ENCODE data around the gene NECTIN2.

Gene NECTIN2

DNA sequence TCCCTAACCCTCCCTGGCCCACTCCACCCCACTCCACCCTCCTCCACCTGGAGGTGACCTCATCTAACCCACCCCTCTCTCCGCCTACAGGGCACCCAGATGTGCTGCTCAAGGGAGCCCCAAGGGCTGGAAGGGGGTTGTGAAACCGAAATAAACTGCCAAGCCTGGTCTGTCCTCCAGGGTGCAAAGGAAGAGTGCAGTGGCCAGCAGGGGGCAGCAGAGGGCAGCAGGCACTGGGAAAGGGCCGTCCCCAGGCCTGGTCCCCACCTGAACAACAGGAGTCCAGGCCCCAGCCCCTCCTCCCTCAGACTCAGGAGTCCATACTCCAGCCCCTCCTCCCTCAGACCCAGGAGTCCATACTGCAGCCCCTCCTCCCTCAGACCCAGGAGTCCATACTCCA, 45.6 kb upstream of the NECTIN2 start:
- Histone ChIP-seq H3K9me3 (ENCODE audit: low read length) (no peaks in the 10 kb centered on the region), H3K27ac (ENCODE audit: low read depth, low read length, poor library complexity, severe bottlenecking) (no peak overlapping the region), H2AFZ (ENCODE audit: low read length) (no peak overlapping the region), H3K27me3 (ENCODE audit: insufficient read depth, low read length) (peaks cover 8% of the 10 kb centered on the region; the same call in 1 of the 2 replicates), H3K4me3 (ENCODE audit: low read depth, low read length, poor library complexity, severe bottlenecking) (no peak overlapping the region), H3K36me3 (ENCODE audit: insufficient read depth, low read length) (no peaks in the 10 kb centered on the region), H4K20me1 (ENCODE audit: insufficient read depth, low read length) (no peaks in the 10 kb centered on the region), H3K79me2 (ENCODE audit: insufficient read depth, low read length) (no peaks in the 10 kb centered on the region), H3F3A (ENCODE audit: insufficient read depth, low read length) (no peaks in the 10 kb centered on the region), H3K4me2 (ENCODE audit: low read length) (no peak overlapping the region), H3K9me2 (ENCODE audit: low read depth, low read length) (no peaks in the 10 kb centered on the region), H3K9ac (ENCODE audit: low read length) (no peak overlapping the region), H3K4me1 (ENCODE audit: insufficient read depth, low read length, severe bottlenecking) (no peaks in the 10 kb centered on the region)
- no peak for TF ChIP-seq EZH2 (IDR thresholded peaks at IDR 0.05; ENCODE audit: borderline replicate concordance, low read length)
- TF ChIP-seq, protein P1, sequence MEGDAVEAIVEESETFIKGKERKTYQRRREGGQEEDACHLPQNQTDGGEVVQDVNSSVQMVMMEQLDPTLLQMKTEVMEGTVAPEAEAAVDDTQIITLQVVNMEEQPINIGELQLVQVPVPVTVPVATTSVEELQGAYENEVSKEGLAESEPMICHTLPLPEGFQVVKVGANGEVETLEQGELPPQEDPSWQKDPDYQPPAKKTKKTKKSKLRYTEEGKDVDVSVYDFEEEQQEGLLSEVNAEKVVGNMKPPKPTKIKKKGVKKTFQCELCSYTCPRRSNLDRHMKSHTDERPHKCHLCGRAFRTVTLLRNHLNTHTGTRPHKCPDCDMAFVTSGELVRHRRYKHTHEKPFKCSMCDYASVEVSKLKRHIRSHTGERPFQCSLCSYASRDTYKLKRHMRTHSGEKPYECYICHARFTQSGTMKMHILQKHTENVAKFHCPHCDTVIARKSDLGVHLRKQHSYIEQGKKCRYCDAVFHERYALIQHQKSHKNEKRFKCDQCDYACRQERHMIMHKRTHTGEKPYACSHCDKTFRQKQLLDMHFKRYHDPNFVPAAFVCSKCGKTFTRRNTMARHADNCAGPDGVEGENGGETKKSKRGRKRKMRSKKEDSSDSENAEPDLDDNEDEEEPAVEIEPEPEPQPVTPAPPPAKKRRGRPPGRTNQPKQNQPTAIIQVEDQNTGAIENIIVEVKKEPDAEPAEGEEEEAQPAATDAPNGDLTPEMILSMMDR (IDR thresholded peaks at IDR 0.05; ENCODE audit: low read length), result peak; percentile 84

DNA sequence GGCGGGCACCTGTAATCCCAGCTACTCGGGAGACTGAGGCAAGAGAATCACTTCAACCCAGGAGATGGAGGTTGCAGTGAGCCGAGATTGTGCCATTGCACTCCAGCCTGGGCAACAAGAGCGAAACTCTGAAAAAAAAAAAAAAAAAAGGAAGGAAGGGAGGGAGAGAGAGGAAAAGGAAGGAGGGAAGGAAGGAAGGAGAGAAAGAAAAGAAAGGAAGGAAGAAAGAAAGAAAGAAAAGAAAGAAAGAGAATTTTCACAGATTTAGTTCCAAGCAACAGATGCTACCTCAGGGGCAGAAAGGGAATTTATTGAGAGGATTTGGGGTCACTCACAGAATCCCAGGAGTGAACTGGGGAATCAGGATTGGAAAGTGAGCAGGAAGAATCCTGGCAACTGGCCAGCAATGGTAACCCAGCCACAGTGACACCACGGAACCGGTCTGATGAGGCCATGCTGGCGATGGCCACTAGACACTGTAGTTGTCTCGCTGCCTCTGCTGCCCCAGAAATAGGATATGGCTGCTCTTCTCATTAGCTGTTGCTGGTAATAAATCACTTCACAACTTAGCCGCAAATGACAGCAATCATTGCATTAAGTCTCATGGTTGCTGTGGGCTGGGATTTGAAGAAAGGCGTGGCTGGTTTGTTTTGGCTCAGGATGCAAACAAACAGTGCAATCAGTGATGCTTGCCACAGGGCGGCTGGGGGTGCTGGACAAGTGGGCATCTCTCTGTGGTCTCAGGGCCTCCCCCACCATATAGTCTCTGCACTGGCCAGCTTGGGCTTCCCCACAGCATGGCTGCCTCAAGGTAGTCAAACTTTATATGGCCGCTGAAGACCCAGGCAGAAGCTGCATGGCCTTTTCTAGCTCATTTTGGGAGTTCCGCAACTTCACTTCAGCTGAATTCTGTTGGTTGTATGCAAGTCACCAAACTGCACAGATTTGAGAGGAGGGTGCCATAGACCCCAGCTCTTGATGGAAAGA, 42.4 kb upstream of the NECTIN2 start:
- Histone ChIP-seq H4K20me1 (ENCODE audit: insufficient read depth, low read length) (no peaks in the 10 kb centered on the region), H3K4me3 (ENCODE audit: low read depth, low read length, poor library complexity, severe bottlenecking) (no peak overlapping the region), H3K9ac (ENCODE audit: low read length) (no peak overlapping the region), H3K79me2 (ENCODE audit: insufficient read depth, low read length) (no peaks in the 10 kb centered on the region), H3K27me3 (ENCODE audit: insufficient read depth, low read length) (peaks cover 10% of the 10 kb centered on the region; the same call in 1 of the 2 replicates), H3K27ac (ENCODE audit: low read depth, low read length, poor library complexity, severe bottlenecking) (no peak overlapping the region), H3K9me3 (ENCODE audit: low read length) (no peaks in the 10 kb centered on the region), H3K4me2 (ENCODE audit: low read length) (no peak overlapping the region), H2AFZ (ENCODE audit: low read length) (no peak overlapping the region), H3K9me2 (ENCODE audit: low read depth, low read length) (no peaks in the 10 kb centered on the region), H3F3A (ENCODE audit: insufficient read depth, low read length) (no peaks in the 10 kb centered on the region), H3K36me3 (ENCODE audit: insufficient read depth, low read length) (no peaks in the 10 kb centered on the region), H3K4me1 (ENCODE audit: insufficient read depth, low read length, severe bottlenecking) (no peaks in the 10 kb centered on the region)
- no peak for TF ChIP-seq EZH2 (IDR thresholded peaks at IDR 0.05; ENCODE audit: borderline replicate concordance, low read length)
- TF ChIP-seq, protein P1 (IDR thresholded peaks at IDR 0.05; ENCODE audit: low read length), result no peak

DNA sequence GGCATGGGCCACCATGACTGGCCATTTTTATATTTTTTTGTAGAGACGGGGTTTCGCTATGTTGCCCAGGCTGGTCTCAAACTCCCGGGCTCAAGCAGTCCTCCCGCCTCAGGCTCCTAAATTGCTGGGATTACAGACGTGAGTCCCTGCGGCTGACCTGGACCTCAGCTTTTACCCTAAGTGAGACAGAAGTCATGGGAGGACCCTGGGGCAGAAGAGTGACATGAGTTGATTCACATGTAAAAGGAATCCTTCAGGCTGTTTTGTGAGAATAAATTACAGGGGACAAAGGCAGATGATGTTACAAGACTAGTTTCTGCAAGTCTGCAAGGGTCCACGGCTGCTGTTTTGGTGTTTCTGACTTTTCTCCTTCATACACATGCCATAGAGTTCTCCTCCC, 39.8 kb upstream of the NECTIN2 start:
- no peaks in the 10 kb centered on the region for H3K9me3 ChIP-seq (ENCODE audit: low read length)
- H2AFZ ChIP-seq (ENCODE audit: low read length), result no peak overlapping the region
- H3K9ac ChIP-seq (ENCODE audit: low read length), result no peak overlapping the region
- H3K79me2 ChIP-seq (ENCODE audit: insufficient read depth, low read length), result no peaks in the 10 kb centered on the region
- no peak overlapping the region for H3K27ac ChIP-seq (ENCODE audit: low read depth, low read length, poor library complexity, severe bottlenecking)
- no peaks in the 10 kb centered on the region for H3K9me2 ChIP-seq (ENCODE audit: low read depth, low read length)
- no peaks in the 10 kb centered on the region for H3F3A ChIP-seq (ENCODE audit: insufficient read depth, low read length)
- peaks cover 3% of the 10 kb centered on the region for H3K4me1 ChIP-seq (ENCODE audit: insufficient read depth, low read length, severe bottlenecking)
- peaks cover 6% of the 10 kb centered on the region; the same call in 1 of the 2 replicates for H3K27me3 ChIP-seq (ENCODE audit: insufficient read depth, low read length)
- H3K4me2 ChIP-seq (ENCODE audit: low read length), result no peak overlapping the region
- no peaks in the 10 kb centered on the region for H4K20me1 ChIP-seq (ENCODE audit: insufficient read depth, low read length)
- H3K36me3 ChIP-seq (ENCODE audit: insufficient read depth, low read length), result no peaks in the 10 kb centered on the region
- TF ChIP-seq, protein P1 (IDR thresholded peaks at IDR 0.05; ENCODE audit: low read length), result no peak
- no peak for TF ChIP-seq EZH2 (IDR thresholded peaks at IDR 0.05; ENCODE audit: borderline replicate concordance, low read length)
- no peak overlapping the region for H3K4me3 ChIP-seq (ENCODE audit: low read depth, low read length, poor library complexity, severe bottlenecking)
